HepG2 (cell line): ENCODE results near the gene SPINK4. TPM values are rescaled to one million over a fixed set of nuclear protein-coding genes. Genes with fewer than 3 reads are reported as not detected.
A peak's percentile ranks its signal among the peaks of the same experiment; 100 is the strongest.

ENCODE experiments used
- ARID2 ChIP-seq: sonication (generic); formaldehyde crosslinking; IDR thresholded peaks from 2 replicates; pipeline ENCODE4 v1.8.1; 2022; ENCODE audit warnings: mild to moderate bottlenecking, missing genetic modification reagents, borderline replicate concordance
- GZF1 ChIP-seq: sonication (generic); formaldehyde crosslinking; IDR thresholded peaks from 2 replicates; pipeline ENCODE4 v1.5.1; 2020; ENCODE audit warnings: mild to moderate bottlenecking, missing genetic modification reagents
- SSRP1 ChIP-seq: IDR thresholded peaks from 2 replicates; pipeline ENCODE4 v1.6.1; 2016; ENCODE audit warnings: control low read depth
- ZNF343 ChIP-seq: sonication (generic); formaldehyde crosslinking; IDR thresholded peaks from 2 replicates; pipeline ENCODE4 v1.4.0; 2020; ENCODE audit warnings: mild to moderate bottlenecking, missing genetic modification reagents
- ZNF564 ChIP-seq: sonication (generic); formaldehyde crosslinking; IDR thresholded peaks from 2 replicates; pipeline ENCODE4 v1.8.1; 2023; ENCODE audit warnings: mild to moderate bottlenecking, missing genetic modification reagents
- ZNF615 ChIP-seq: sonication (generic); formaldehyde crosslinking; IDR thresholded peaks from 2 replicates; pipeline ENCODE4 v1.5.0; 2020; ENCODE audit warnings: mild to moderate bottlenecking, missing genetic modification reagents, borderline replicate concordance
- polyA plus RNA-seq, 8 experiments: library from polyadenylated mRNA; depleted of rRNA in 3 of 8; stranded (reverse) in 7 of 8; unstranded in 1 of 8; fragments of >200 nt; fragmentation: Illumina TruSeq in 4 of 8; extraction: Trizol in 4 of 8; gene quantifications; 2 replicates each; pipeline versions ENCODE4 v1.2.1 to v1.2.3, GENCODE V29; 2011 to 2016; ENCODE audit warnings: low read depth in 4 of 8, missing spikeins in 1 of 8, mixed read lengths in 1 of 8; ENCODE audit not compliant: insufficient read depth in 1 of 8
- total RNA-seq, 5 experiments: library from RNA; depleted of rRNA; stranded (reverse); fragments of >200 nt; fragmentation: Illumina TruSeq; extraction: Trizol; gene quantifications; 2 replicates each; pipeline ENCODE4 v1.2.3, GENCODE V29; 2016; ENCODE audit warnings: low read depth in 1 of 5
- TF ChIP-seq, protein P1 (sequence below), 2 experiments: IDR thresholded peaks; 2 replicates each; pipeline ENCODE4 v1.6.1; 2011 to 2012; ENCODE audit warnings: low read length in 2 of 2, borderline replicate concordance in 1 of 2, low read depth in 1 of 2, mild to moderate bottlenecking in 1 of 2, moderate library complexity in 1 of 2
- TF ChIP-seq, protein P2 (sequence below): sonication (generic); formaldehyde crosslinking; IDR thresholded peaks from 2 replicates; pipeline ENCODE4 v1.4.0; 2020; ENCODE audit warnings: missing genetic modification reagents
- TF ChIP-seq, protein P3 (sequence below): IDR thresholded peaks from 2 replicates; pipeline ENCODE4 v1.6.1; 2012; ENCODE audit warnings: low read depth, low read length, improper control_type of control experiment
- TF ChIP-seq, protein P4 (sequence below): sonication (generic); formaldehyde crosslinking; IDR thresholded peaks from 2 replicates; pipeline ENCODE4 v1.8.0; 2022; ENCODE audit warnings: mild to moderate bottlenecking, missing genetic modification reagents, borderline replicate concordance
- TF ChIP-seq, protein P5 (sequence below), 2 experiments: sonication (generic) in 1 of 2; formaldehyde crosslinking in 1 of 2; IDR thresholded peaks; 2 replicates each; pipeline versions ENCODE4 v1.4.0 to v1.6.1; 2018 to 2020; ENCODE audit warnings: missing genetic modification reagents in 2 of 2, borderline replicate concordance in 1 of 2, low read depth in 1 of 2, mild to moderate bottlenecking in 1 of 2, missing biosample characterization in 1 of 2
- TF ChIP-seq, protein P6 (sequence below): sonication (generic); formaldehyde crosslinking; IDR thresholded peaks from 2 replicates; pipeline ENCODE4 v1.8.0; 2022; ENCODE audit warnings: mild to moderate bottlenecking, missing genetic modification reagents, moderate library complexity

Gene SPINK4
- total and polyA plus RNA-seq, 2 of the 13 experiments (the other 11 are each of a cell fraction or from before 2014, with no cell fraction given), result 0.53 to 3.4 TPM

DNA sequence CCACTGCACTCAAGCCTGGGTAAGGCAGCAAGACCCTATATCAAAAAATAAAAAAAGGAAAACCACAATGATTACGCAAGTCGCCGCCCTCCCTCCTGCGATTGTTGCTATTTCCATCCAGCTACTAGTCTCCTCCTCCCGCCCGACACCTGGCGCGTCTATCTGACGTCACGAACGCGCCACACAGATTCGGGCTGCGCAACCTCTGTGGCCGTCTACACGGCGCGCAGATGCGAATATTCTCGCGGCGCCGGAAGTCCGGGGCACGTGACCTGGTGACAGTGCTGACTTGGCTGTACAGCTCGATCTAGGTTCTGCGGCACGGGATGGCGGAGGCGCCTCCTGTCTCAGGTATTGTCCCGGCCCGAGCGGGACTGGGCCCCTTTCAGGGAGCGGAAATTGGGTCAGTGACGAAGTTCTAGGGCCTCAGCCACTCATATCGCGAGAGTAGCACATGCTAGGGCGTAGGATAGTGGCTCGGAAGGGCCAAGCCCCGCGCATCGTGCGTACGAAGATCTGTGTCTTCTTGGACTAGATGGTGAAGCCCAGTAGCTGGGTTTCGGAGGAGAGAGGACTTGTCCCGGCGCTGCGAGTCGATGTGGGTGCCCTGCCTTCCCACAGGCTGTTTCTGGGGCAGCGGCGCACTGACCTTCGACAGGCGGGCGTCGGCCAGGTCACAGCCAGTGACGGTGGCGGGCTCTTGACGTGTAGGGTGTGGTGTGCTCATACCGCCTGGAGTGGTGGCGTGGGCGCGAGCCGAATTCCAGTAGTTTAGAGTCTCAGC, 50.5 kb downstream of the SPINK4 start, which contains the start of gene NFX1 (continued):
- TF ChIP-seq, protein P1, sequence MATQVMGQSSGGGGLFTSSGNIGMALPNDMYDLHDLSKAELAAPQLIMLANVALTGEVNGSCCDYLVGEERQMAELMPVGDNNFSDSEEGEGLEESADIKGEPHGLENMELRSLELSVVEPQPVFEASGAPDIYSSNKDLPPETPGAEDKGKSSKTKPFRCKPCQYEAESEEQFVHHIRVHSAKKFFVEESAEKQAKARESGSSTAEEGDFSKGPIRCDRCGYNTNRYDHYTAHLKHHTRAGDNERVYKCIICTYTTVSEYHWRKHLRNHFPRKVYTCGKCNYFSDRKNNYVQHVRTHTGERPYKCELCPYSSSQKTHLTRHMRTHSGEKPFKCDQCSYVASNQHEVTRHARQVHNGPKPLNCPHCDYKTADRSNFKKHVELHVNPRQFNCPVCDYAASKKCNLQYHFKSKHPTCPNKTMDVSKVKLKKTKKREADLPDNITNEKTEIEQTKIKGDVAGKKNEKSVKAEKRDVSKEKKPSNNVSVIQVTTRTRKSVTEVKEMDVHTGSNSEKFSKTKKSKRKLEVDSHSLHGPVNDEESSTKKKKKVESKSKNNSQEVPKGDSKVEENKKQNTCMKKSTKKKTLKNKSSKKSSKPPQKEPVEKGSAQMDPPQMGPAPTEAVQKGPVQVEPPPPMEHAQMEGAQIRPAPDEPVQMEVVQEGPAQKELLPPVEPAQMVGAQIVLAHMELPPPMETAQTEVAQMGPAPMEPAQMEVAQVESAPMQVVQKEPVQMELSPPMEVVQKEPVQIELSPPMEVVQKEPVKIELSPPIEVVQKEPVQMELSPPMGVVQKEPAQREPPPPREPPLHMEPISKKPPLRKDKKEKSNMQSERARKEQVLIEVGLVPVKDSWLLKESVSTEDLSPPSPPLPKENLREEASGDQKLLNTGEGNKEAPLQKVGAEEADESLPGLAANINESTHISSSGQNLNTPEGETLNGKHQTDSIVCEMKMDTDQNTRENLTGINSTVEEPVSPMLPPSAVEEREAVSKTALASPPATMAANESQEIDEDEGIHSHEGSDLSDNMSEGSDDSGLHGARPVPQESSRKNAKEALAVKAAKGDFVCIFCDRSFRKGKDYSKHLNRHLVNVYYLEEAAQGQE (IDR thresholded peaks at IDR 0.05; ENCODE audit: borderline replicate concordance in 1 of 2, low read depth in 1 of 2, low read length in 2 of 2), result no peak; a peak in 1 of 4 replicates
- TF ChIP-seq ZNF615 (CRISPR knock-in tag) (0 out of 2 replicates have a peak, but pooled peaks have one; percentile 34), GZF1 (CRISPR knock-in tag) (no peak), ZNF343 (CRISPR knock-in tag) (no peak; the same call in 1 of the 2 replicates), ZNF564 (no peak; the same call in 1 of the 2 replicates), ARID2 (CRISPR knock-in tag) (peak; percentile 78; the same call in 1 of the 2 replicates), SSRP1 (CRISPR knock-in tag) (no peak)
- TF ChIP-seq, protein P2, sequence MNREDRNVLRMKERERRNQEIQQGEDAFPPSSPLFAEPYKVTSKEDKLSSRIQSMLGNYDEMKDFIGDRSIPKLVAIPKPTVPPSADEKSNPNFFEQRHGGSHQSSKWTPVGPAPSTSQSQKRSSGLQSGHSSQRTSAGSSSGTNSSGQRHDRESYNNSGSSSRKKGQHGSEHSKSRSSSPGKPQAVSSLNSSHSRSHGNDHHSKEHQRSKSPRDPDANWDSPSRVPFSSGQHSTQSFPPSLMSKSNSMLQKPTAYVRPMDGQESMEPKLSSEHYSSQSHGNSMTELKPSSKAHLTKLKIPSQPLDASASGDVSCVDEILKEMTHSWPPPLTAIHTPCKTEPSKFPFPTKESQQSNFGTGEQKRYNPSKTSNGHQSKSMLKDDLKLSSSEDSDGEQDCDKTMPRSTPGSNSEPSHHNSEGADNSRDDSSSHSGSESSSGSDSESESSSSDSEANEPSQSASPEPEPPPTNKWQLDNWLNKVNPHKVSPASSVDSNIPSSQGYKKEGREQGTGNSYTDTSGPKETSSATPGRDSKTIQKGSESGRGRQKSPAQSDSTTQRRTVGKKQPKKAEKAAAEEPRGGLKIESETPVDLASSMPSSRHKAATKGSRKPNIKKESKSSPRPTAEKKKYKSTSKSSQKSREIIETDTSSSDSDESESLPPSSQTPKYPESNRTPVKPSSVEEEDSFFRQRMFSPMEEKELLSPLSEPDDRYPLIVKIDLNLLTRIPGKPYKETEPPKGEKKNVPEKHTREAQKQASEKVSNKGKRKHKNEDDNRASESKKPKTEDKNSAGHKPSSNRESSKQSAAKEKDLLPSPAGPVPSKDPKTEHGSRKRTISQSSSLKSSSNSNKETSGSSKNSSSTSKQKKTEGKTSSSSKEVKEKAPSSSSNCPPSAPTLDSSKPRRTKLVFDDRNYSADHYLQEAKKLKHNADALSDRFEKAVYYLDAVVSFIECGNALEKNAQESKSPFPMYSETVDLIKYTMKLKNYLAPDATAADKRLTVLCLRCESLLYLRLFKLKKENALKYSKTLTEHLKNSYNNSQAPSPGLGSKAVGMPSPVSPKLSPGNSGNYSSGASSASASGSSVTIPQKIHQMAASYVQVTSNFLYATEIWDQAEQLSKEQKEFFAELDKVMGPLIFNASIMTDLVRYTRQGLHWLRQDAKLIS (CRISPR knock-in tag), result 0 out of 2 replicates have a peak, but pooled peaks have one; percentile 52
- TF ChIP-seq, protein P3, sequence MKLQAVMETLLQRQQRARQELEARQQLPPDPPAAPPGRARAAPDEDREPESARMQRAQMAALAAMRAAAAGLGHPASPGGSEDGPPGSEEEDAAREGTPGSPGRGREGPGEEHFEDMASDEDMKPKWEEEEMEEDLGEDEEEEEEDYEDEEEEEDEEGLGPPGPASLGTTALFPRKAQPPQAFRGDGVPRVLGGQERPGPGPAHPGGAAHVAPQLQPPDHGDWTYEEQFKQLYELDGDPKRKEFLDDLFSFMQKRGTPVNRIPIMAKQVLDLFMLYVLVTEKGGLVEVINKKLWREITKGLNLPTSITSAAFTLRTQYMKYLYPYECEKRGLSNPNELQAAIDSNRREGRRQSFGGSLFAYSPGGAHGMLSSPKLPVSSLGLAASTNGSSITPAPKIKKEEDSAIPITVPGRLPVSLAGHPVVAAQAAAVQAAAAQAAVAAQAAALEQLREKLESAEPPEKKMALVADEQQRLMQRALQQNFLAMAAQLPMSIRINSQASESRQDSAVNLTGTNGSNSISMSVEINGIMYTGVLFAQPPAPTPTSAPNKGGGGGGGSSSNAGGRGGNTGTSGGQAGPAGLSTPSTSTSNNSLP, result peak; percentile 60; the same call in 1 of the 2 replicates
- TF ChIP-seq, protein P4, sequence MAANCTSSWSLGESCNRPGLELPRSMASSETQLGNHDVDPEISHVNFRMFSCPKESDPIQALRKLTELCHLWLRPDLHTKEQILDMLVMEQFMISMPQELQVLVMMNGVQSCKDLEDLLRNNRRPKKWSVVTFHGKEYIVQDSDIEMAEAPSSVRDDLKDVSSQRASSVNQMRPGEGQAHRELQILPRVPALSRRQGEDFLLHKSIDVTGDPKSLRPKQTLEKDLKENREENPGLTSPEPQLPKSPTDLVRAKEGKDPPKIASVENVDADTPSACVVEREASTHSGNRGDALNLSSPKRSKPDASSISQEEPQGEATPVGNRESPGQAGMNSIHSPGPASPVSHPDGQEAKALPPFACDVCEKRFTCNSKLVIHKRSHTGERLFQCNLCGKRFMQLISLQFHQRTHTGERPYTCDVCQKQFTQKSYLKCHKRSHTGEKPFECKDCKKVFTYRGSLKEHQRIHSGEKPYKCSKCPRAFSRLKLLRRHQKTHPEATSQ, result peak; percentile 87; the same call in 1 of the 2 replicates
- TF ChIP-seq, protein P5, sequence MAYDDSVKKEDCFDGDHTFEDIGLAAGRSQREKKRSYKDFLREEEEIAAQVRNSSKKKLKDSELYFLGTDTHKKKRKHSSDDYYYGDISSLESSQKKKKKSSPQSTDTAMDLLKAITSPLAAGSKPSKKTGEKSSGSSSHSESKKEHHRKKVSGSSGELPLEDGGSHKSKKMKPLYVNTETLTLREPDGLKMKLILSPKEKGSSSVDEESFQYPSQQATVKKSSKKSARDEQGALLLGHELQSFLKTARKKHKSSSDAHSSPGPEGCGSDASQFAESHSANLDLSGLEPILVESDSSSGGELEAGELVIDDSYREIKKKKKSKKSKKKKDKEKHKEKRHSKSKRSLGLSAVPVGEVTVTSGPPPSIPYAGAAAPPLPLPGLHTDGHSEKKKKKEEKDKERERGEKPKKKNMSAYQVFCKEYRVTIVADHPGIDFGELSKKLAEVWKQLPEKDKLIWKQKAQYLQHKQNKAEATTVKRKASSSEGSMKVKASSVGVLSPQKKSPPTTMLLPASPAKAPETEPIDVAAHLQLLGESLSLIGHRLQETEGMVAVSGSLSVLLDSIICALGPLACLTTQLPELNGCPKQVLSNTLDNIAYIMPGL (CRISPR knock-in tag; IDR thresholded peaks at IDR 0.05; ENCODE audit: borderline replicate concordance in 1 of 2, low read depth in 1 of 2), result peak; percentile 79 to 93; a peak in 3 of 4 replicates
- TF ChIP-seq, protein P6, sequence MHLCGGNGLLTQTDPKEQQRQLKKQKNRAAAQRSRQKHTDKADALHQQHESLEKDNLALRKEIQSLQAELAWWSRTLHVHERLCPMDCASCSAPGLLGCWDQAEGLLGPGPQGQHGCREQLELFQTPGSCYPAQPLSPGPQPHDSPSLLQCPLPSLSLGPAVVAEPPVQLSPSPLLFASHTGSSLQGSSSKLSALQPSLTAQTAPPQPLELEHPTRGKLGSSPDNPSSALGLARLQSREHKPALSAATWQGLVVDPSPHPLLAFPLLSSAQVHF, result peak; percentile 69
